HG03575 (cell line): Measurements from ENCODE around the gene TGFB2.

Experiments used
- ATAC-seq: cut with Tn5 transposase; IDR thresholded peaks from one replicate; pipeline ENCODE4 v1.9.1; 2021; ENCODE audit not compliant: unreplicated experiment, insufficient number of reproducible peaks, low FRiP score; ENCODE audit errors: extremely low read depth

Gene TGFB2

GRCh38 chr1:218328769-218329168 lies 16.4 kb upstream of the TGFB2 start:
- no peak for ATAC-seq

DNA sequence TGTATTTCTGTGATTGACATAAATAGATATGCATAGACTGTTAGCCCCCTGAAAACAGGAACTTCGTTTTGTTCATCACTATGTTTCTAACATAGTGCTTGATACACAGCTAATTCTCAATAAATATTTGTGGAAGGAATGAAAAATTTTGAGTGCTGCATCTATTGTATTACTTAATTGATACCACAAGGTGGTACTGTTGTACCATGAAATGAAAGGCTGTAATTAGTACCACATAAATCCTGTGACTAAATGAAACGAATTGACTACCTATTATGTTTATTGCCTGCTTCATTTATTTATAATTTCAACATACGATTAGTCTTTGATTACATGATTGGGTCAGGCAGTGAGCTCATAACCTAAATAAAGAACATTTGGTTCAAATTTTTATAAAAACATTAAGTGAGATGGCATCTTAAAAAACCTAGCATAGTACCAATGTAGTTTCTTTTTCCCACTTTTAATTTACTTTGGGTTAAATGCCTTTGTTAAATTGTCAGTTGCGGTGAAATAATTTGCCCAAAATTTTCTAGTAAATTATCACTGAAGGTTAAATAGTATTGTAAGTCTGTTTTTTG lies 15.0 kb upstream of the TGFB2 start:
- no peak for ATAC-seq

GRCh38 chr1:218332416-218332815 lies 12.7 kb upstream of the TGFB2 start:
- ATAC-seq = no peak

- ATAC-seq = no peak
Measured at GRCh38 chr1:218336328-218336727, 8.8 kb upstream of the TGFB2 start.

GRCh38 chr1:218339267-218339831 lies 5.8 kb upstream of the TGFB2 start:
- ATAC-seq = no peak

GRCh38 chr1:218341325-218341724 lies 3.8 kb upstream of the TGFB2 start:
- no peak for ATAC-seq

- no peak for ATAC-seq
Measured at GRCh38 chr1:218342091-218342490, 3.0 kb upstream of the TGFB2 start.

DNA sequence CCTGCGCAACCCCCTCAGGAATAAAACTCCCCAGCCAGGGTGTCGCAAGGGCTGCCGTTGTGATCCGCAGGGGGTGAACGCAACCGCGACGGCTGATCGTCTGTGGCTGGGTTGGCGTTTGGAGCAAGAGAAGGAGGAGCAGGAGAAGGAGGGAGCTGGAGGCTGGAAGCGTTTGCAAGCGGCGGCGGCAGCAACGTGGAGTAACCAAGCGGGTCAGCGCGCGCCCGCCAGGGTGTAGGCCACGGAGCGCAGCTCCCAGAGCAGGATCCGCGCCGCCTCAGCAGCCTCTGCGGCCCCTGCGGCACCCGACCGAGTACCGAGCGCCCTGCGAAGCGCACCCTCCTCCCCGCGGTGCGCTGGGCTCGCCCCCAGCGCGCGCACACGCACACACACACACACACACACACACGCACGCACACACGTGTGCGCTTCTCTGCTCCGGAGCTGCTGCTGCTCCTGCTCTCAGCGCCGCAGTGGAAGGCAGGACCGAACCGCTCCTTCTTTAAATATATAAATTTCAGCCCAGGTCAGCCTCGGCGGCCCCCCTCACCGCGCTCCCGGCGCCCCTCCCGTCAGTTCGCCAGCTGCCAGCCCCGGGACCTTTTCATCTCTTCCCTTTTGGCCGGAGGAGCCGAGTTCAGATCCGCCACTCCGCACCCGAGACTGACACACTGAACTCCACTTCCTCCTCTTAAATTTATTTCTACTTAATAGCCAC lies 696 bp downstream of the TGFB2 start:
- ATAC-seq = no peak

- no peak for ATAC-seq
Measured at GRCh38 chr1:218346391-218347204, 1.5 kb downstream of the TGFB2 start.

DNA sequence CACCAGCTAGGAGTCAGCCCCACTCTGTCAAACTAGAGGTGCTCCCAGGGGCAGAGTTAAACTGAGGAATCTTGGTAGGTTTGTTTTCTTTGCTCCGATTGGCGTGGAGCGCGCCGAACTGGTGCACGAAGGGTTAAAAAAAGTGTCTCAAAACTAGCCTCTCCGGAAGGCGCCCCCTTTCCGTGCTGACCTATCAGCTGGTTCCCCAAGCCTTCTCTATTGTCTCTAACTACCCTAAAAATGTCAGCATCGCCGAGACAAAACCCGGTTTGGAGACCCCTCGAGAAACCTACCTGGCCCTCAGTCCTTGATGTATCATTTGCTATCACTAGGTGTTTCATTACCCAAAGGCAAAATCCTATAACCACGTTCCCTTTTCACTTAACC lies 2.2 kb downstream of the TGFB2 start:
- ATAC-seq = no peak

DNA sequence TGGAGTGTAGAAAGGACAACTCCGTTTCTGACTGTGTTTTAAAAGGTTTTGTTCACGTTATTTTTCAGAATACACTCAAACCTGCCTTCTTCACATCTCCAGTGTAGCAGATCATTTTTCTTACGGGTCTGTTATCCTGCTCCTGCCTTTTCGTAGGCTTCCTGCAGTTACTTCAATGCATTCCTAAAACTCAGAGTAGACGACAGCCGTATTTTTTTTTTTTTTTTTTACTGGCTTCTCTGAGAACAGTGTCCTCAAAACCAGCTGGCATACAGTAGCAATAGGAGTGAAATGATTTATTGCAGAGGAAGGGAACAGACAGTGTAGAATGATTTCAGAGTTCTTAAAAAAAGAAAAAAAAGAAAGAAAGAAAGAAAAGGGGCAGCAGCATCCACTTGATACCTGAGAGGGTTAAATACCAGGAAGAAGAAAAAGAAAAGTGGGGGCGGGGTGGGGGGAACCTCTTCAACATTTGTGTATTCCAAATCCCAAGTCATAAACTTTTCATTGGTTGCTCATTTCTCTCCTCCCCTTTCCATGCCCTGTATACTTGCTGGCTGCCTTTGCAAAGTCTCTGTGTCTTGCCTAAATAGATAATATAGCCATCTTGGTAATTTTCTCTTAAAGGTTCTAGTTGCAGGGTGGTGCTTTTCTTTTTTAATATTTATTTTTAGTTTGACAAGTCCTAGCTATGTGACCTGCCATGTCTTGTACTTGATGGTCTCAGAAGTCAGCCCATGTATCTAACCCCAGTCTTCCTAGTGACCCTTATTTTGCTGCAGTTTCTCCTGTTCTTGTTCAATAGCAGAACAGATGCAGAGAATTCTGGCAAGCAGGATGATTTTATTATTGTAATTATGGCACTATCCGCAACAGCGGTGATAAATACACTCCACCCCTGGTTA lies 2.8 kb downstream of the TGFB2 start:
- ATAC-seq = no peak

DNA sequence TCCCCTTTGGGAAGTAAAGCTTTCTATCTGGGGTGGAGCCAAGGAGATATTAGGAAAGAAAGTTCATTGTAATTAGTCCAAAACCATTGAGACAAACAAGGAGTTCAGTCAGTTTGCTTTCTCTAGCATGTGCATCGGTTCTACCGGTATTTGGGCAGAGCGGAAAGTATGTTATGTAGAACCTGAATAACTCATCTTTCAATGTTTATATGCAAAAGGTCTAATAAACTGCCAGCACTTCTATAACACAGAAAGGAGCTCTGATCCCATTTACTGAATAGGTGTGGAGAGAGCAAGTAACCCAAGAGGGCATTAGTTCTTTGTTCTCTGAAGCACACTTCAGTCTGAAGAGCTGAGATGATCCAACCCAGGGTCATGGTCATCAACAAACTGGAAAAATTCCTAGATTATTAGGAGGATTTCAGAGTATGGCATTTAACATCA lies 3.5 kb downstream of the TGFB2 start:
- ATAC-seq = no peak

DNA sequence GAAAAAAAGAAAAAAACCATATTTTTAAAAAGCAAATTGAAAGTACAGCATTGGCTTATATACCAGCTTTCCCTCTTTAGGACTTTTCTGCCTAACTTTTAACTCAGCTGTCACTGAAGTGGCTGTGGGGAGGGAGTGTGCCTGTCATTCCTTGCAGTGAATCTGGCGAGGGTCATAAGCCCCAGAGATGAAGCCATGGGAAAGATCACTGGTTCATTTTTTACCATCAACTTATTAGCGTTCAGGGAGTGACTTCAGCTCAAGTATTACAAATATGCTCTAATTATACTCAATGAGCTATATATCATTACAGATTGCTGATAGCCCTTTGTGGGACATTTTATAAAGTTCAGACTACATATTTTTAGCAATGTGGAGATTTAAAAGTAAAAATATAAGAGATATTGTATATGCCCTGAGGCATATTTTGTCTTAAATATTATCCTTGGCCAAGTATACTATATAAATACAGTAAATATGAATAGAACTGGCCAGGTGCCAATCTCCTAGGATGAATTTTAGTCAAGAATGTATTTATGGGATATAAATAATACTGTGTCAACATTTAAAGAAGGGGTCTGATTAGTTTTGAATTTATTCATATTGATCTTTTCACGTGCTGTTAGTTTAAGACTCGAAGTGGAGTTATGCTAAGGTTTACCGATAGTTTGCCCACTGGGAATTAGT lies 4.4 kb downstream of the TGFB2 start:
- ATAC-seq = no peak

- ATAC-seq = no peak
Measured at GRCh38 chr1:218350035-218350525, 4.9 kb downstream of the TGFB2 start.

DNA sequence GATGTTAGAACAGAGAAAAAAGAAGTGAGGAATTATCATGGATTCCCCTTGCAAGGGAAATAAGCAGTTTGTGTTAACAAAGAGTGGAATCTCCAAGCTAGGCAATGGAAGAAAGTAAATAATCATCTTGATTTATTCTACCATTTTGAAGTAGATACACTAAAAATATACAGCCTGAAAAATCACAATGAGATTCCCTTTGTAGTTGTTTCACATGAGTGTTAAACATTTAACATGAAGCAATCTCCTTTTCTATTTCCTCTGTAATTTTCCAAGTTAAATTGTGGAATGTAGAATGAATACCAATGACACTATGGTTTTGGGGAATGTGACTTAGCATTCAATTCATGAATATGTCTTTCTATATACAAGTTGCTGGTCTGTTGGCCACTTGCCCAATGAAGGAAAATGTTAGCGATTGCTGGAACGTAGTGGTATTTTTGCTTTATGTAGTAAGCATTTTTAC lies 5.7 kb downstream of the TGFB2 start:
- ATAC-seq = no peak

GRCh38 chr1:218351391-218352074 lies 6.4 kb downstream of the TGFB2 start:
- ATAC-seq = peak; percentile 37

- ATAC-seq = no peak
Measured at GRCh38 chr1:218352075-218352438, 6.9 kb downstream of the TGFB2 start.

DNA sequence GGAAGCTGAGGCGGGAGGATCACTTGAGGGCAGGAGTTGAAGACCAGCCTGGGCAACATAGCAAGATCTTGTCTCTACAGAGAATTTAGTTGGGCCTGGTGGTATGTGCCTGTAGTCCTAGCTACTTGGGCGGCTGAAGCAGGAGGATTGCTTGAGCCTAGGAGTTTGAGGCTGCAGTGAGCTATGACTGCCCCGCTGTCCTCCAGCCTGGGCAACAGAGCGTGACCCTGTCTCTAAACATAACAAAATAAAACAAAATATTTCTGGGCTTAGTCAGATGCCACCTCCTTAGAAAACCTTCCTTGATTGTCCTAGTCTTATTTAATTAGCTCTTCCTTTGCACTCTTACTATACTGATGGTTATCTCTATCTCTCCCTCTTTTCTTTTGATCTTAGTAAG lies 8.5 kb downstream of the TGFB2 start:
- ATAC-seq = no peak
